Activated naive CD4-positive, alpha-beta T cell treated with anti-CD3 and anti-CD28 coated beads, Interleukin-2, amount 50 U/mL, for 72 hours (primary cell): ENCODE data around the gene KLF7. TPM values are rescaled to one million over a fixed set of nuclear protein-coding genes. Genes with fewer than 3 reads are reported as not detected.

Experiments used
- ATAC-seq, 2 donors: fragments of 150-1000 bp; cut with Tn5 transposase; 2 replicates each; pipeline ENCODE4 v1.10.0; 2021; ENCODE audit warnings: mild to moderate bottlenecking in 2 of 2, moderate library complexity in 2 of 2
- DNase-seq, 2 donors: peaks; one replicate each; pipeline ENCODE4 v3.0.0; 2021 to 2022; ENCODE audit warnings: low spot score in 2 of 2
- H3K27ac Mint-ChIP-seq, 2 donors: one replicate each; pipeline ENCODE4 v1.8.0; 2022; ENCODE audit warnings: mild to moderate bottlenecking in 2 of 2, mixed read lengths in 2 of 2
- H3K36me3 Mint-ChIP-seq, 2 donors: one replicate each; pipeline ENCODE4 v1.8.0; 2022; ENCODE audit warnings: mixed read lengths in 2 of 2
- H3K9me3 Mint-ChIP-seq, 2 donors: one replicate each; pipeline ENCODE4 v1.8.0; 2022; ENCODE audit warnings: mixed read lengths in 2 of 2
- total RNA-seq, 2 donors: library from RNA; stranded (reverse); gene quantifications; one replicate each; pipeline ENCODE4 v1.2.3, GENCODE V29; 2022

KLF7 gene
- total RNA-seq, 2 donors from 2014 or later = 26.8 to 28.7 TPM

GRCh38 chr2:207157162-207157481, 8.6 kb downstream of the KLF7 start:
- H3K9me3 Mint-ChIP-seq = peaks cover 0 to 4% of the 10 kb centered on the region in 2 donors
- ATAC-seq (no peak), DNase-seq (no peak)
- H3K36me3 Mint-ChIP-seq = peaks cover 0 to 12% of the 10 kb centered on the region in 2 donors
- peak overlapping the region in 1 of 2 donors; percentile 18 for H3K27ac Mint-ChIP-seq

- ATAC-seq = peak; percentile 86 to 94
- Mint-ChIP-seq H3K9me3 (peaks cover 0 to 4% of the 10 kb centered on the region in 2 donors), H3K27ac (peak overlapping the region; percentile 18 to 50), H3K36me3 (peaks cover 0 to 12% of the 10 kb centered on the region in 2 donors)
- peak in 1 of 2 donors; percentile 37 for DNase-seq
These were observed 9.1 kb downstream of the KLF7 start for GRCh38 chr2:207156451-207157161.

GRCh38 chr2:207155516-207156444, 10.0 kb downstream of the KLF7 start:
- H3K9me3 Mint-ChIP-seq = peaks cover 0 to 4% of the 10 kb centered on the region in 2 donors
- H3K36me3 Mint-ChIP-seq = peaks cover 0 to 12% of the 10 kb centered on the region in 2 donors
- H3K27ac Mint-ChIP-seq = peak overlapping the region; percentile 44 to 50
- DNase-seq = no peak
- ATAC-seq = peak; percentile 42 to 49

GRCh38 chr2:207154556-207155510, 10.9 kb downstream of the KLF7 start:
- no peak for DNase-seq
- H3K9me3 Mint-ChIP-seq = peaks cover 0 to 4% of the 10 kb centered on the region in 2 donors
- H3K27ac Mint-ChIP-seq = no peak overlapping the region
- no peak for ATAC-seq
- H3K36me3 Mint-ChIP-seq = peaks cover 0 to 6% of the 10 kb centered on the region in 2 donors

- ATAC-seq = no peak
- DNase-seq = no peak
- Mint-ChIP-seq H3K27ac (no peak overlapping the region), H3K36me3 (peaks cover 9 to 12% of the 10 kb centered on the region in 2 donors), H3K9me3 (peaks cover 0 to 7% of the 10 kb centered on the region in 2 donors)
These were observed 12.3 kb downstream of the KLF7 start for GRCh38 chr2:207153266-207153975.

GRCh38 chr2:207151048-207151447, 14.7 kb downstream of the KLF7 start:
- DNase-seq (no peak), ATAC-seq (no peak)
- Mint-ChIP-seq H3K9me3 (peaks cover 0 to 4% of the 10 kb centered on the region in 2 donors), H3K27ac (no peak overlapping the region), H3K36me3 (peaks cover 9 to 12% of the 10 kb centered on the region in 2 donors)

GRCh38 chr2:207150284-207150683, 15.5 kb downstream of the KLF7 start:
- Mint-ChIP-seq H3K9me3 (peaks cover 0 to 4% of the 10 kb centered on the region in 2 donors), H3K27ac (peak overlapping the region in 1 of 2 donors; percentile 57), H3K36me3 (peaks cover 9 to 12% of the 10 kb centered on the region in 2 donors)
- DNase-seq = no peak
- ATAC-seq = no peak

GRCh38 chr2:207149249-207150213, 16.2 kb downstream of the KLF7 start:
- peak overlapping the region in 1 of 2 donors; percentile 57 for H3K27ac Mint-ChIP-seq
- DNase-seq = no peak
- H3K36me3 Mint-ChIP-seq = peaks cover 9 to 12% of the 10 kb centered on the region in 2 donors

GRCh38 chr2:207148020-207148419, 17.7 kb downstream of the KLF7 start:
- ATAC-seq = no peak
- Mint-ChIP-seq H3K9me3 (peaks cover 0 to 4% of the 10 kb centered on the region in 2 donors), H3K36me3 (peaks cover 9 to 12% of the 10 kb centered on the region in 2 donors), H3K27ac (no peak overlapping the region)
- no peak for DNase-seq

More at GRCh38 chr2:207149249-207150213, 16.2 kb downstream of the KLF7 start:
- peaks cover 0 to 4% of the 10 kb centered on the region in 2 donors for H3K9me3 Mint-ChIP-seq
- peak; percentile 86 to 90 for ATAC-seq

- DNase-seq = no peak
- peak overlapping the region; percentile 31 to 85 for H3K27ac Mint-ChIP-seq
- ATAC-seq = peak in 1 of 2 donors; percentile 13
- H3K9me3 Mint-ChIP-seq = peaks cover 0 to 4% of the 10 kb centered on the region in 2 donors
- H3K36me3 Mint-ChIP-seq = peaks cover 8 to 16% of the 10 kb centered on the region in 2 donors
These were observed 21.5 kb downstream of the KLF7 start for GRCh38 chr2:207144173-207144785.

- DNase-seq (peak; percentile 25 to 60), ATAC-seq (peak; percentile 59 to 76)
- Mint-ChIP-seq H3K27ac (peak overlapping the region; percentile 85 to 92), H3K36me3 (peaks cover under 1 to 8% of the 10 kb centered on the region in 2 donors), H3K9me3 (no peaks in the 10 kb centered on the region)
These were observed 22.3 kb downstream of the KLF7 start for GRCh38 chr2:207143215-207144172.

GRCh38 chr2:207142461-207142860, 23.3 kb downstream of the KLF7 start:
- H3K9me3 Mint-ChIP-seq = no peaks in the 10 kb centered on the region
- H3K27ac Mint-ChIP-seq = peak overlapping the region; percentile 85 to 92
- DNase-seq = no peak
- H3K36me3 Mint-ChIP-seq = peaks cover 0 to 8% of the 10 kb centered on the region in 2 donors
- ATAC-seq = peak; percentile 57 to 60

GRCh38 chr2:207141386-207141785, 24.4 kb downstream of the KLF7 start:
- Mint-ChIP-seq H3K36me3 (peaks cover 1 to 11% of the 10 kb centered on the region in 2 donors), H3K27ac (no peak overlapping the region), H3K9me3 (no peaks in the 10 kb centered on the region)
- ATAC-seq (no peak), DNase-seq (no peak)
